T47D (cell line): ENCODE results near the gene GATAD2A.

ENCODE experiments used
- DNase-seq, 2 experiments: peaks; one replicate each; pipeline versions ENCODE4 v3.0.0 to v3.0.0-alpha.2; 2011 to 2012; ENCODE audit warnings: low read depth in 1 of 2, low spot score in 1 of 2
- JUND ChIP-seq: IDR thresholded peaks from 2 replicates; pipeline ENCODE4 v1.6.1; 2012; ENCODE audit warnings: low read depth
- in situ Hi-C: cut with HindIII; loops from 2 replicates; pipeline ENCODE4 v1.10.0; 2016; ENCODE audit warnings: low sequenced_read_pairs, low pct_unique_long_range_greater_than_20kb

The GATAD2A gene

GRCh38 chr19:19554074-19555023 lies 148.9 kb downstream of the GATAD2A start:
- TF ChIP-seq JUND = no peak
- DNase-seq = peak in 1 of 2 experiments; percentile 51
- in situ Hi-C loops = no loop called here

- no peak for DNase-seq
- no peak for TF ChIP-seq JUND
- in situ Hi-C loops = no loop called here
Observed at GRCh38 chr19:19558055-19558454, 152.6 kb downstream of the GATAD2A start.
